ENCODE results near the gene SRRT.
"Not testable (repeated sequence)": the region's sequence is repeated elsewhere in the genome, so short reads cannot be mapped to it uniquely, and the experiment has no call there.

Gene SRRT

GRCh38 chr7:100933734-100934133 is 58.8 kb downstream of the SRRT start:
- no peak for DNase-seq (ENCODE audit: low spot score)

- DNase-seq (ENCODE audit: low spot score) = not testable (repeated sequence)
Observed at GRCh38 chr7:100935381-100935780, 60.5 kb downstream of the SRRT start.

GRCh38 chr7:100936167-100936566 is 61.3 kb downstream of the SRRT start:
- not testable (repeated sequence) for DNase-seq (ENCODE audit: low spot score)
